Right lung (tissue), 5 donors: ENCODE data around the gene SLC6A11. TPM values are rescaled to one million over a fixed set of nuclear protein-coding genes. Genes with fewer than 3 reads are reported as not detected.

Experiments
- DNase-seq, 2 donors: peaks; one replicate each; pipeline ENCODE4 v3.0.0-alpha.2; 2013
- polyA plus RNA-seq, 5 donors: library from polyadenylated mRNA; unstranded; fragments of 120-200 nt; gene quantifications; one replicate each; pipeline versions ENCODE4 v1.2.1 to v1.2.3, GENCODE V29; 2013; ENCODE audit warnings: inconsistent platforms in 1 of 5, low replicate concordance in 1 of 5; ENCODE audit not compliant: insufficient read length in 5 of 5, insufficient read depth in 1 of 5

SLC6A11 gene
- polyA plus RNA-seq, 5 donors, result 0.08 to 0.10 (median 0.09) TPM; not detected in 1

DNA sequence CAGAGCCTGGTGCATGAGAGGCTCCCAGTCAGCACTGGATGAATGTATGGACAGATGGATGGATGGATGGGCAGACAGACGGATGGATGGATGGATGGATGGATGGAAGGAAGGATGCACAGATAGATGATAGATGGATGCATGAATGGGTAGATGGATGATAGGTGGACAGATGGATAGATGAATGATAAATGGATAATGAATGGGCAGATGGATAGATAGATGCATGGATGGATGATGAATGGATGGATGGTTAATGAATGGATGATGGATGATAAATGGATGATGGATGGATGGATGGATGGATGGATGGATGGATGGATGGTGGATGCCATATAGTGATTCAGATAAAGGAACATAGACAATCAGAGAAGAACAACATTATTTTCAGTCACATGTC is 71.0 kb downstream of the SLC6A11 start:
- no peak for DNase-seq

DNA sequence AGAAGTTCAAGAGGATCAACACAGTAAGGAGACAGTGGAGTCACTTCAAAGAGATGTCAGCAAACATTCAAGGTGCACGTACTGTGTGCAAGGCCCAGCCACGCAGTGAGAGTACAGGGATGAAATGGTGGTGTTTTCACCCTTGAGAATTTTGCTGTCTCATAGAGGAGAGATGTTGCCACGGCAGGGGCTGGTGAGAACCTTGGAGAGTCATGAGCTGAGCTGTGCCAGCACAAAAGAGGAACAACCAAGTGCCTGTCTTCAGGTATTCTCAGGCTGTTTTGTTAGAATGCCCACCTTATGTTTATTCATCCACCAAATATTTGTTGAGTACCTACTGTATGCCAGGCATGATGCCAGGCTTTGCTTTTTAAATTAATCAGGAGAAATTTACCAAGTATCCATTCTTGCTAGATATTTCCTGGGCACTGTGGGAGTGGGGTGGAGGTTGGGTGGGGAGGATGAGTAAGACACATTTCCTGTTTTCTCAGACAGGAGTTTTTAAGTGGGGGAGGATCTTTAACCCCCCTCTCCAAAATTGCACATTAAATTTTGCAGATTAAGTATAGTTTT is 72.6 kb downstream of the SLC6A11 start:
- no peak for DNase-seq

DNA sequence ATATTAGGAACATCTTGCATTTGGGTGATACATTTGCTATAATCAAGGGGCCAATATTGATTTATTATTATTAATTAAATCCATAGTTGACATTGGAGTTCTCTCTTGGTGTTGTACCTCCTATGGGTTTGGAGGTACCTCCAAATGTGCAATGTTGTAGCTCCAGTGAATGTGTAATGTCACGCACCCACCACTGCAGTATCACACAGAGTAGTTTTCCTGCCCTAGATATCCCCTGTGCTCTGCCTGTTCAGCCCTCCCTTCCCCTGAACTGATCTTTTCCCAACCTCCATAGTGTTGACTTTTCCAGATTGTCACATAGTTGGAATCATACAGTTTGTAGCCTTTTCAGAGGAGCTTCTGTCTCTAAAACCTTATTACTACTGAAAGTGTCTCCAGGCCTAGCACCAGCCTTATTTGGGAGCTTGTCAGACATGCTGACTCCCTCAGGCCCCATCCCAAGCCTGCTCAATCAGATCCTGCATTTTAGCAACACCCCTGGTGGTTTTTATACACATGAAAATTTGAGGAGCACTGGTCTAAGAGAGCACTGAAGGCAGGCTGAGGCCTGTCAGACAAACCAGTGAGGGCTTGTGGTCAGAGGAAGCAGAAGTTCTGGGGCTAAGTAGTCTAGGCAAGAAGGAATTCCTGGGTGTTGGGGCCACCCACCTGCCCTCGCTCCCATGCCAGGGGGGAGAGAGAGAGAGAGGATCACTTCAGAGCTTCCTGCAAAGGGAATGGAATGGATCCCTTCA is 73.4 kb downstream of the SLC6A11 start:
- DNase-seq, result no peak

GRCh38 chr3:10890665-10891064 is 74.6 kb downstream of the SLC6A11 start:
- no peak for DNase-seq

- no peak for DNase-seq
Observed at GRCh38 chr3:10892622-10893021, 76.6 kb downstream of the SLC6A11 start.

GRCh38 chr3:10901296-10901945 is 85.4 kb downstream of the SLC6A11 start:
- no peak for DNase-seq

GRCh38 chr3:10907262-10907661 is 91.2 kb downstream of the SLC6A11 start:
- no peak for DNase-seq

DNA sequence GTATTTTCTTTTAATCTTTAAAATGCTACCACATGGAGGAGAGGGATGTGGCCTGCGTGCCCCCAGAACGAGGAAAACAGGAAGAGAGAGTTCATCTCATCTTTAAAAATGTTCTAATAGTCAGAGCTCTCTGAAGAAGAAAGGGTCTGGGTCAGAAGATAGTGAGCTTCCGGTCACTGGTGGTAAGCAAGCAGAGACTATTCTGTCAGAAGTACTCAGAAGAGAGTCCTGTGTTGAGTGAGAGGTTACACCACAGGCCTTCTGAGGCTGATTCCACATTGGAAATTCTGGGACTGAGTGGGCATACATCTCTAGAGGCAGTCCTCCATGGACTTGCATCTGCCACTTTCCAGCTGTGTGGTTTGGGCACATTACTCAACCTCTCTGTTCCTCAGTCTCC is 94.3 kb downstream of the SLC6A11 start:
- no peak for DNase-seq

- no peak for DNase-seq
Observed at GRCh38 chr3:10911350-10912002, 95.4 kb downstream of the SLC6A11 start.

DNA sequence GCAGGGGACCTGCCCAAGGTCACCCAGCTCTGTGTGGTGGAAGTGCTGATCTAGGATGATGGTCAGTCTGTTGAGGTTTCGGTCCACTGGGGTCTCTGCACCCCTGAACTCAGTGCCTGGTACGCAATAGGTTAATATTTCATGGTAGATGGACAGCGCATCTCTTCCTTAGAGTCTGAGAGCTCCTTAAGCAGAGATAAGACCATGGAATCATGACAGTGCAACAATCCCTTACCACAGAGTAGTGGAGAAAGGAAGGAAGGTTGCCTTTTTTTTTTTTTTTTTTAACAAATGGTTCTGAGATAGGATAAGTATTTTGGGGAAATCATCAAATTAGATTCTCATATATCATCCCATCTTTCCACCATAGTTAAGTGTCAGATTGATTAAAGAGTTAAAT is 96.8 kb downstream of the SLC6A11 start:
- no peak for DNase-seq

DNA sequence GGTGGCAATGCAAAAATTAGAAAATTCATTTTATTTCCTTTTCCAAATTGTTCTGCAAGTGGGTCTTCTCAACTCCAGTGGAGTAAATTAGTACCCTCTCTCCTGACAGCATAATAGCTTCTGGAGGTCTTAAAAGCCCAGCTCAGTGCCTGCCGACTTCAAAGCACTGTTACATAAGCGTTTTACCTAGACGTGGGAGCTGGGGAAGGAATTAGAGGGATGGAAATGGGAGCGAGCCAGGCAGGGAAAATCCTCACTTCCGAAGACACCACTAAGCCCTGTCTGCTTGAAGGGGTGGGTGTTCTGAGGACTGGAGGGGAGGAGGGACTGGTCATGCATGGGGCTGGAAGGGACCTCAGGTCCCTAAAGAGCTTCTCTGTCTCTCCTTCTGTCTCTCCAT is 99.3 kb downstream of the SLC6A11 start:
- no peak for DNase-seq

- no peak for DNase-seq
Observed at GRCh38 chr3:10917176-10917575, 101.1 kb downstream of the SLC6A11 start.

GRCh38 chr3:10918011-10918410 is 102.0 kb downstream of the SLC6A11 start:
- no peak for DNase-seq

- DNase-seq, result no peak
Observed at GRCh38 chr3:10919636-10920035, 103.6 kb downstream of the SLC6A11 start.

DNA sequence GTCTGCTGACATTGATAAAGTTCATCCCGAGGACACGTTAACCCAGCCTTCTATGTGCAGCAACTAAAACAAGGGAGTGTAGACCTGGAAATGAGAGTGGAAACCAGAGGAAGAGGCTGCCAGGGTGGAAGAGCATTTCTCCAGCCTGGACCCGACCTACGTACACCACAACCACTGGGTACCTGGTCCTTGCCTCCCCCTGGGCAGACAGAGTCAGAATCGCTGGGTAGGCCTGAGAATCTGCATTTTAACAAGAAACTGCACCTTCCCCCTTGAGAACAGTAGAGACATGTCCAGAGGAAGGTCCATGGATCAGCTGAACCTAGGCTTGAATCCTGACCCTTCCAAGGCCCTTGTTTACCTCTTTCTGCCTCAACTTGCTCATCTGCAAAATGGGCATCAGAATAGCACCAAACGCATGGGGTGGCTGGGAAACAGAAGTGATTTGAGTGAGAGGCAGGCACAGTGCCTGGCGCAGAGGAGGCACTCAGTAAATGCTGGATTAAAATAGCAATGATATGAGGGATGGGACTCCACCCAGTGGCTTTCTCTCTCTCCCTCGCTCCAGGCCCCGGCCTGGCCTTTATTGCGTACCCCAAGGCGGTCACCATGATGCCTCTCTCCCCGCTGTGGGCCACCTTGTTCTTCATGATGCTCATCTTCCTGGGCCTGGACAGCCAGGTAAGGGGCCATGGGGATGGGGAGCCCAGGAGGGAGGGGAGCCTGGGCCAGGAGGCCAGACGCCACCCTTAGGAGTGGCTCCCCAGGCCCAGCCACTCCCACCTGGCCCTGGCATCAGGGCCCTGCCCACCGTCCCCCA is 109.6 kb downstream of the SLC6A11 start:
- DNase-seq, result no peak

DNA sequence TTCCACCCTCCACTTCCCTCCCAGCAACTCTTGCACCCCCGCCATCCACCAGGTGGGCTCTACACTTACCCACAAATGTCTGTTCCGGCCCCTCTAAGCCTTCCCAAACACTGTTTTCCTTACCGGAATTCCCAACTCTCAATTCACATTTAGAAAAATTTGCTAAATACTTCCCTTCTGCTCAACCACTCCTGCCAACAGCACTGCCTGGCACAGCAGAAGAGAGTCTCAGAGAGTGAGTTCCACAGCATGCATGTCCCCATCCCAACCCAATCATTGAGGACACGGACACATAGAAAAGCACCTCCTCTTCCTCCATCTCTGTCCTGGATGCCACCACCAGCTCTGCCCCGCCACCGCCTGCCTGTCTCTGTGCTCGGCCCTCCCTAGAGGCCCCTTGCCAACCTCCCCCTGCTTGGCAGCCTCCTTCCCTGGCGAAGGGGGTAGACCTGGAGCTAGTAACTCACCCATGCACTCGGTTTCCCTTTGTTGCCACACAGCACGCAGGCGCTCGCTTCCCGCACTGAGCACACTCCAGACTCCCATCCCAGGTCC is 110.3 kb downstream of the SLC6A11 start:
- DNase-seq, result no peak

GRCh38 chr3:10926811-10927521 is 110.9 kb downstream of the SLC6A11 start:
- no peak for DNase-seq

DNA sequence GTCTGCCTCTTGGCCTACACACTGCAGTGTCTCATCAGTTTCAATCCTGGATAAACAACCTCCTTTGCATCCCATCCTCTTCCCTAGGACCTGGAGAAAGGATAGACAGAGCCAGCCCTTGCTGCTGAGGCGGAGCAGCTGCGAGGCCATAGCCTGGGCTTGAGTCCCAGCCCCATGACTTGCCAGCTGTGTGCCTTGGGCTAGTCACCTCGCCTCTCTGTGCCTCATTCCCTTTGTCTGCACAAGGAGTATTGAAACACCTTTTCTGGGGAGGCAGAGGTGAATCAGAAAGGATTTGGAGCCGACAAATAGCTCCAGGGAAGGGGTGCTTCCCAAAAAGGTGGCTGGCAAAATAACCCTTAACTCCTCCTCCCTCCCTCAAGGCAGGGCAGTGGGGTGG is 111.5 kb downstream of the SLC6A11 start:
- DNase-seq, result no peak

GRCh38 chr3:10928407-10928960 is 112.5 kb downstream of the SLC6A11 start:
- no peak for DNase-seq

DNA sequence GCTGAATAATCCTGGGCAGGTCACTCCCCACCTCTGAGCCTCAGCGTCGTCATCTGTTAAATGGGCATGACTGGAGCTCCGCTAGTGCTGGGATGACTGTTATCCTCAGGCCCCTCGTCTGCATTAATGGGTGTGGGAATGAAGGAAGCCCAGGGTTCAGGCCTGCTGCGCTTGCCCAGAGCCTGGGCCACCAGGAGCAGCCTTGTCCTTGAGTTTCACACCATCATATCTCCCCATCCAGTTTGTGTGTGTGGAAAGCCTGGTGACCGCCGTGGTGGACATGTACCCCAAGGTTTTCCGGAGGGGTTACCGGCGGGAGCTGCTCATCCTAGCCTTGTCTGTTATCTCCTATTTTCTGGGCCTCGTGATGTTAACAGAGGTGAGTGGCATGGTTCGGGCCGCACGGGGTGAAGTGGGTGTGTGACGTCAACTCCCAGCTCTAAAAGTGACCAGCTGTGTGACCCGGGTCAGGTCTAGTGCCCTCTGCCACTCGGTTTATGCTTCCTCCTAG is 113.0 kb downstream of the SLC6A11 start:
- no peak for DNase-seq
